ENCODE measurements around the gene PHIP. TPM values are rescaled to one million over a fixed set of nuclear protein-coding genes. Genes with fewer than 3 reads are reported as not detected.

Gene PHIP
- polyA plus RNA-seq, 3 donors, result 3.2 to 10.8 (median 5.1) TPM

DNA sequence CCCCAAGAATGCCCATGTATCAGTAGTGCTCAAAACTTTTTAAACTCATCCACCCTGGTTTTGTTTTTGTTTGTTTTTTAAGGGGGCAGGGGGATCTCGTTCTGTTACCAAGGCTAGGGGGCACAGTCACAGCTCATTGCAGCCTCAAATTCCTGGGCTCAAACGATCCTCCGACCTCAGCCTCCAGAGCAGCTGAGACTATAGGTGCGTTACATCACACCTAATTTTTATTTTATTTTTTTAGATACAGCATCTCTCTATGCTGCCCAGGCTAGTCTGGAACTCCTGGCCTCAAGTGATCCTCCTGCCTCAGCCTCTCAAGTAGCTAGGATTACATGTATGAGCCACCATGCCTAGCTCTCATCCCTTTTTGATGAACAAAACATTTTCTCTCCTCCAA lies 11.2 kb downstream of the PHIP start:
- Mint-ChIP-seq H3K27ac (peak overlapping the region in 5 of 7 donors; percentile 14 to 51 (median 37)), H3K36me3 (peaks cover 11 to 15% of the 10 kb centered on the region in 2 donors), H3K9me3 (no peaks in the 10 kb centered on the region), H3K4me3 (no peak overlapping the region), H3K27me3 (ENCODE audit: low read depth in 3 of 3) (no peaks in the 10 kb centered on the region), H3K4me1 (peaks cover 11% of the 10 kb centered on the region)
- H3K4me1 ChIP-seq (ENCODE audit: control insufficient read depth in 1 of 2, insufficient read depth in 2 of 2, low read length in 2 of 2), result peaks cover 12 to 19% of the 10 kb centered on the region in 2 donors
- no peaks in the 10 kb centered on the region for H3K27me3 ChIP-seq (ENCODE audit: control insufficient read depth in 2 of 2, insufficient read depth in 2 of 2, low read length in 2 of 2)
- H4K20me1 ChIP-seq (ENCODE audit: insufficient read depth, low read length), result peaks cover 90% of the 10 kb centered on the region
- TF ChIP-seq, protein P1, sequence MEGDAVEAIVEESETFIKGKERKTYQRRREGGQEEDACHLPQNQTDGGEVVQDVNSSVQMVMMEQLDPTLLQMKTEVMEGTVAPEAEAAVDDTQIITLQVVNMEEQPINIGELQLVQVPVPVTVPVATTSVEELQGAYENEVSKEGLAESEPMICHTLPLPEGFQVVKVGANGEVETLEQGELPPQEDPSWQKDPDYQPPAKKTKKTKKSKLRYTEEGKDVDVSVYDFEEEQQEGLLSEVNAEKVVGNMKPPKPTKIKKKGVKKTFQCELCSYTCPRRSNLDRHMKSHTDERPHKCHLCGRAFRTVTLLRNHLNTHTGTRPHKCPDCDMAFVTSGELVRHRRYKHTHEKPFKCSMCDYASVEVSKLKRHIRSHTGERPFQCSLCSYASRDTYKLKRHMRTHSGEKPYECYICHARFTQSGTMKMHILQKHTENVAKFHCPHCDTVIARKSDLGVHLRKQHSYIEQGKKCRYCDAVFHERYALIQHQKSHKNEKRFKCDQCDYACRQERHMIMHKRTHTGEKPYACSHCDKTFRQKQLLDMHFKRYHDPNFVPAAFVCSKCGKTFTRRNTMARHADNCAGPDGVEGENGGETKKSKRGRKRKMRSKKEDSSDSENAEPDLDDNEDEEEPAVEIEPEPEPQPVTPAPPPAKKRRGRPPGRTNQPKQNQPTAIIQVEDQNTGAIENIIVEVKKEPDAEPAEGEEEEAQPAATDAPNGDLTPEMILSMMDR (IDR thresholded peaks at IDR 0.05), result no peak
- no peak overlapping the region for H3K4me3 ChIP-seq (replicated peaks in 1 of 3; ENCODE audit: low read depth in 2 of 3, low read length in 3 of 3)
- DNase-seq, result no peak
- peak overlapping the region in 1 of 2 donors; percentile 46 for H3K27ac ChIP-seq (ENCODE audit: low read depth in 1 of 2, low read length in 2 of 2)
- intact Hi-C loops (cut with micrococcal nuclease), result no loop called here
- H2AFZ ChIP-seq (ENCODE audit: insufficient read depth, low read depth, low read length, poor library complexity, severe bottlenecking), result no peak overlapping the region
- no peaks in the 10 kb centered on the region for H3K9me3 ChIP-seq (replicated peaks in 1 of 2; ENCODE audit: control insufficient read depth in 1 of 2, insufficient read depth in 1 of 2, low read length in 2 of 2)
- H3K9ac ChIP-seq (ENCODE audit: insufficient read depth, low read length, poor library complexity, severe bottlenecking), result no peak overlapping the region
- peaks cover 96% of the 10 kb centered on the region for H3K79me2 ChIP-seq (ENCODE audit: insufficient read depth, low read length)
- peaks cover 7 to 53% of the 10 kb centered on the region in 2 donors for H3K36me3 ChIP-seq (replicated peaks in 1 of 2; ENCODE audit: control insufficient read depth in 1 of 2, insufficient read depth in 2 of 2, low read length in 2 of 2)
- no peak overlapping the region for H3K4me2 ChIP-seq (replicated peaks; ENCODE audit: extremely low read depth, low read length, poor library complexity, severe bottlenecking)
- WGBS (ENCODE audit: insufficient coverage), result 93% methylated on average over 3 of the region's 4 CpGs

DNA sequence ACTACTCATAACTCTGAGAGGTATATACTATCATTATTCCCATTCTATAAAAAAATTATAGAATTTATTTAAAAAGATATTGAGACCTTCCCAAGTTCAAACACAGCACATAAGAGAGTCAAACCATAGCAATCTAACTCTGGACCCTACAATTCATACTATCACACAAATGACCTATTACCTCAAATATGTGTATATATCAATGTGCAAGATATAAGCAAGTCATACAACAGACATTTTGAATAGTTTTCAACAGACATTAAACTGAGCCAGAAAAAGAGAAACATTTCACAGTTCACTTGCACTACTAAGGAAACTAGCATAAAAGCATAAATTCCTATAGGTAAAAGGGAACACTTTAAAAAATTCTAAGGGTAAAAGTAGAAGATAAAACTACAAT lies 11.7 kb downstream of the PHIP start:
- no peak overlapping the region for H3K4me3 Mint-ChIP-seq
- H3K9me3 ChIP-seq (replicated peaks in 1 of 2; ENCODE audit: control insufficient read depth in 1 of 2, insufficient read depth in 1 of 2, low read length in 2 of 2), result no peaks in the 10 kb centered on the region
- no peak for DNase-seq
- peak overlapping the region in 1 of 7 donors; percentile 51 for H3K27ac Mint-ChIP-seq
- H3K36me3 ChIP-seq (replicated peaks in 1 of 2; ENCODE audit: control insufficient read depth in 1 of 2, insufficient read depth in 2 of 2, low read length in 2 of 2), result peaks cover 7 to 55% of the 10 kb centered on the region in 2 donors
- peaks cover 11% of the 10 kb centered on the region for H3K4me1 Mint-ChIP-seq
- no peak overlapping the region for H3K4me2 ChIP-seq (replicated peaks; ENCODE audit: extremely low read depth, low read length, poor library complexity, severe bottlenecking)
- peaks cover 96% of the 10 kb centered on the region for H3K79me2 ChIP-seq (ENCODE audit: insufficient read depth, low read length)
- H3K27me3 ChIP-seq (ENCODE audit: control insufficient read depth in 2 of 2, insufficient read depth in 2 of 2, low read length in 2 of 2), result no peaks in the 10 kb centered on the region
- H3K36me3 Mint-ChIP-seq, result peaks cover 11 to 15% of the 10 kb centered on the region in 2 donors
- H3K4me3 ChIP-seq (replicated peaks in 1 of 3; ENCODE audit: low read depth in 2 of 3, low read length in 3 of 3), result no peak overlapping the region
- no peaks in the 10 kb centered on the region for H3K9me3 Mint-ChIP-seq
- H3K9ac ChIP-seq (ENCODE audit: insufficient read depth, low read length, poor library complexity, severe bottlenecking), result no peak overlapping the region
- intact Hi-C loops (cut with micrococcal nuclease), result no loop called here
- peaks cover 12 to 19% of the 10 kb centered on the region in 2 donors for H3K4me1 ChIP-seq (ENCODE audit: control insufficient read depth in 1 of 2, insufficient read depth in 2 of 2, low read length in 2 of 2)
- no peak overlapping the region for H2AFZ ChIP-seq (ENCODE audit: insufficient read depth, low read depth, low read length, poor library complexity, severe bottlenecking)
- H4K20me1 ChIP-seq (ENCODE audit: insufficient read depth, low read length), result peaks cover 89% of the 10 kb centered on the region
- TF ChIP-seq, protein P1 (IDR thresholded peaks at IDR 0.05), result no peak
- H3K27ac ChIP-seq (ENCODE audit: low read depth in 1 of 2, low read length in 2 of 2), result no peak overlapping the region
- H3K27me3 Mint-ChIP-seq (ENCODE audit: low read depth in 3 of 3), result no peaks in the 10 kb centered on the region

All from CD14-positive monocyte (primary cell).